ENCODE results near the gene NDUFA11. TPM values are rescaled to one million over a fixed set of nuclear protein-coding genes. Genes with fewer than 3 reads are reported as not detected.

The NDUFA11 gene
- polyA plus RNA-seq, 3 donors, result 188 to 552 (median 396) TPM

GRCh38 chr19:5908773-5909442 lies 5.3 kb upstream of the NDUFA11 start:
- Histone ChIP-seq H3K9ac (ENCODE audit: insufficient read depth, low read length, poor library complexity, severe bottlenecking) (no peak overlapping the region), H3K27me3 (ENCODE audit: control insufficient read depth in 2 of 2, insufficient read depth in 2 of 2, low read length in 2 of 2) (no peaks in the 10 kb centered on the region), H3K4me3 (replicated peaks in 1 of 3; ENCODE audit: low read depth in 2 of 3, low read length in 3 of 3) (no peak overlapping the region), H3K9me3 (replicated peaks in 1 of 2; ENCODE audit: control insufficient read depth in 1 of 2, insufficient read depth in 1 of 2, low read length in 2 of 2) (no peaks in the 10 kb centered on the region), H3K27ac (ENCODE audit: low read depth in 1 of 2, low read length in 2 of 2) (no peak overlapping the region), H3K79me2 (ENCODE audit: insufficient read depth, low read length) (peaks cover 5% of the 10 kb centered on the region), H4K20me1 (ENCODE audit: insufficient read depth, low read length) (no peaks in the 10 kb centered on the region), H3K4me2 (replicated peaks; ENCODE audit: extremely low read depth, low read length, poor library complexity, severe bottlenecking) (no peak overlapping the region), H3K4me1 (ENCODE audit: control insufficient read depth in 1 of 2, insufficient read depth in 2 of 2, low read length in 2 of 2) (peaks cover 9 to 11% of the 10 kb centered on the region in 2 donors), H2AFZ (ENCODE audit: insufficient read depth, low read depth, low read length, poor library complexity, severe bottlenecking) (no peak overlapping the region), H3K36me3 (replicated peaks in 1 of 2; ENCODE audit: control insufficient read depth in 1 of 2, insufficient read depth in 2 of 2, low read length in 2 of 2) (peaks cover 13 to 21% of the 10 kb centered on the region in 2 donors)
- Mint-ChIP-seq H3K36me3 (peaks cover 16 to 32% of the 10 kb centered on the region in 2 donors), H3K9me3 (no peaks in the 10 kb centered on the region), H3K27ac (peak overlapping the region in 2 of 7 donors; percentile 63 to 76), H3K4me1 (peaks cover 4% of the 10 kb centered on the region), H3K27me3 (ENCODE audit: low read depth in 3 of 3) (no peaks in the 10 kb centered on the region), H3K4me3 (no peak overlapping the region)
- no peak for DNase-seq
- TF ChIP-seq CTCF (IDR thresholded peaks at IDR 0.05), result no peak
- intact Hi-C loops (cut with micrococcal nuclease), result loop anchor here (5.0 to 10.0 kb wide), 5 partner anchors 66 to 516 kb away; partner anchors contain the start of genes RANBP3 (in 2 of the 2), HSD11B1L (in 1 of the 2), KHSRP (in 1 of the 2) and MICOS13 (in 1 of the 2)
- 91% methylated on average over 14 of the region's 14 CpGs for WGBS (ENCODE audit: insufficient coverage)

- H2AFZ ChIP-seq (ENCODE audit: insufficient read depth, low read depth, low read length, poor library complexity, severe bottlenecking), result no peak overlapping the region
- intact Hi-C loops (cut with micrococcal nuclease), result loop anchor here (5.0 to 10.0 kb wide), 5 partner anchors 68 to 518 kb away; partner anchors contain the start of genes RANBP3 (in 2 of the 2), HSD11B1L (in 1 of the 2), KHSRP (in 1 of the 2) and MICOS13 (in 1 of the 2)
- peaks cover 19% of the 10 kb centered on the region for H3K79me2 ChIP-seq (ENCODE audit: insufficient read depth, low read length)
- peaks cover 13 to 21% of the 10 kb centered on the region in 2 donors for H3K36me3 ChIP-seq (replicated peaks in 1 of 2; ENCODE audit: control insufficient read depth in 1 of 2, insufficient read depth in 2 of 2, low read length in 2 of 2)
- no peak for DNase-seq
- no peaks in the 10 kb centered on the region for H3K27me3 ChIP-seq (ENCODE audit: control insufficient read depth in 2 of 2, insufficient read depth in 2 of 2, low read length in 2 of 2)
- no peaks in the 10 kb centered on the region for H3K9me3 ChIP-seq (replicated peaks in 1 of 2; ENCODE audit: control insufficient read depth in 1 of 2, insufficient read depth in 1 of 2, low read length in 2 of 2)
- peaks cover 19 to 22% of the 10 kb centered on the region in 2 donors for H3K4me1 ChIP-seq (ENCODE audit: control insufficient read depth in 1 of 2, insufficient read depth in 2 of 2, low read length in 2 of 2)
- no CpG with 5 or more reads among the region's 5 CpGs for WGBS (ENCODE audit: insufficient coverage)
- Mint-ChIP-seq H3K4me1 (peaks cover 14% of the 10 kb centered on the region), H3K36me3 (peaks cover 14 to 26% of the 10 kb centered on the region in 2 donors), H3K9me3 (peaks cover 0 to 3% (median 0%) of the 10 kb centered on the region in 7 donors), H3K4me3 (no peak overlapping the region), H3K27me3 (ENCODE audit: low read depth in 3 of 3) (no peaks in the 10 kb centered on the region), H3K27ac (peak overlapping the region in 1 of 7 donors; percentile 32)
- H3K9ac ChIP-seq (ENCODE audit: insufficient read depth, low read length, poor library complexity, severe bottlenecking), result no peak overlapping the region
- H4K20me1 ChIP-seq (ENCODE audit: insufficient read depth, low read length), result no peaks in the 10 kb centered on the region
- no peak overlapping the region for H3K4me2 ChIP-seq (replicated peaks; ENCODE audit: extremely low read depth, low read length, poor library complexity, severe bottlenecking)
- no peak for TF ChIP-seq CTCF (IDR thresholded peaks at IDR 0.05)
- H3K4me3 ChIP-seq (replicated peaks in 1 of 3; ENCODE audit: low read depth in 2 of 3, low read length in 3 of 3), result no peak overlapping the region
- no peak overlapping the region for H3K27ac ChIP-seq (ENCODE audit: low read depth in 1 of 2, low read length in 2 of 2)
These were observed 3.7 kb upstream of the NDUFA11 start for GRCh38 chr19:5907241-5907640.
